SU-DHL-6 (cell line): Measurements from ENCODE around the gene RNF6.

Source experiments
- H2AFZ ChIP-seq: fragments of 200-600 bp; sonication (generic); 2 replicates; pipeline ENCODE4 v1.6.1; 2014; ENCODE audit warnings: low read depth, mild to moderate bottlenecking, moderate library complexity, mixed read lengths, antibody characterized with exemption, low read length; ENCODE audit not compliant: severe bottlenecking
- H3F3A ChIP-seq: fragments of 200-600 bp; shearing (Covaris generic); 2 replicates; pipeline ENCODE4 v1.6.0; 2016; ENCODE audit warnings: antibody characterized with exemption, mild to moderate bottlenecking; ENCODE audit not compliant: insufficient read depth
- H3K27ac ChIP-seq: fragments of 200-600 bp; sonication (generic); 2 replicates; pipeline ENCODE4 v1.5.1; 2016; ENCODE audit warnings: low read depth, mild to moderate bottlenecking, low read length, moderate library complexity, mixed read lengths
- H3K27me3 ChIP-seq: fragments of 200-600 bp; sonication (generic), shearing (Covaris generic); 2 replicates; pipeline ENCODE4 v1.6.0; 2014; ENCODE audit warnings: mild to moderate bottlenecking, low read length
- H3K36me3 ChIP-seq: fragments of 200-600 bp; sonication (generic); 2 replicates; pipeline ENCODE4 v1.6.1; 2014; ENCODE audit warnings: mild to moderate bottlenecking, low read length, mixed read lengths
- H3K4me2 ChIP-seq: fragments of 300-600, 200-600 bp; shearing (Covaris generic), sonication (generic); 2 replicates; pipeline ENCODE4 v1.6.0; 2014; ENCODE audit warnings: low read length, low read depth, mild to moderate bottlenecking; ENCODE audit not compliant: poor library complexity, severe bottlenecking
- H3K4me3 ChIP-seq: fragments of 200-600 bp; sonication (generic); 2 replicates; pipeline ENCODE4 v1.5.1; 2014; ENCODE audit warnings: antibody characterized with exemption, low read length, mild to moderate bottlenecking, mixed read lengths; ENCODE audit not compliant: insufficient read depth, poor library complexity, severe bottlenecking
- H3K79me2 ChIP-seq: fragments of 200-600 bp; sonication (generic); 2 replicates; pipeline ENCODE4 v1.6.1; 2014; ENCODE audit warnings: mild to moderate bottlenecking, low read length, moderate library complexity; ENCODE audit not compliant: insufficient read depth
- H3K9ac ChIP-seq: fragments of 200-600 bp; sonication (generic); 2 replicates; pipeline ENCODE4 v1.7.0; 2014; ENCODE audit warnings: mild to moderate bottlenecking, low read length
- H3K9me2 ChIP-seq: fragments of 200-600 bp; sonication (generic); replicated peaks from 2 replicates; pipeline ENCODE4 v1.6.1; 2014; ENCODE audit warnings: low read length; ENCODE audit not compliant: insufficient read depth
- H3K9me3 ChIP-seq: fragments of 200-600 bp; sonication (generic); 2 replicates; pipeline ENCODE4 v1.6.1; 2014; ENCODE audit warnings: low read length, mixed read lengths; ENCODE audit not compliant: insufficient read depth
- H4K20me1 ChIP-seq: fragments of 200-600 bp; sonication (generic); 2 replicates; pipeline ENCODE4 v1.6.1; 2014; ENCODE audit warnings: low read depth, mild to moderate bottlenecking, antibody characterized with exemption, low read length, moderate library complexity, mixed read lengths
- CTCF ChIP-seq: fragments of 200-600 bp; sonication (generic); IDR thresholded peaks from one replicate; pipeline ENCODE4 v1.5.1; 2017; ENCODE audit warnings: antibody characterized with exemption, mild to moderate bottlenecking, low read length, moderate library complexity; ENCODE audit not compliant: insufficient read depth, poor library complexity, severe bottlenecking
- EZH2phosphoT487 ChIP-seq: fragments of 200-600 bp; sonication (generic), shearing (Covaris generic); conservative IDR thresholded peaks from 2 replicates; pipeline ENCODE4 v1.6.1; 2018; ENCODE audit warnings: mild to moderate bottlenecking, antibody characterized with exemption, low read length, moderate library complexity, mixed read lengths

RNF6 gene

GRCh38 chr13:26227166-26227971, 5.3 kb upstream of the RNF6 start:
- Histone ChIP-seq H3K9ac (no peak overlapping the region), H3K4me3 (no peak overlapping the region), H3K79me2 (no peaks in the 10 kb centered on the region), H4K20me1 (no peaks in the 10 kb centered on the region), H3K27me3 (no peaks in the 10 kb centered on the region), H3K4me2 (no peak overlapping the region), H3K9me2 (no peaks in the 10 kb centered on the region), H3F3A (no peaks in the 10 kb centered on the region), H3K36me3 (no peaks in the 10 kb centered on the region), H2AFZ (no peak overlapping the region), H3K9me3 (no peaks in the 10 kb centered on the region), H3K27ac (no peak overlapping the region)
- TF ChIP-seq CTCF (no peak), EZH2phosphoT487 (no peak)

- H3K4me2 ChIP-seq: no peak overlapping the region
- H3K9me3 ChIP-seq: no peaks in the 10 kb centered on the region
- H3K27ac ChIP-seq: no peak overlapping the region
- no peak overlapping the region for H3K9ac ChIP-seq
- no peaks in the 10 kb centered on the region for H3K9me2 ChIP-seq
- H3F3A ChIP-seq: no peaks in the 10 kb centered on the region
- no peaks in the 10 kb centered on the region for H3K27me3 ChIP-seq
- peaks cover 6% of the 10 kb centered on the region for H3K79me2 ChIP-seq
- no peaks in the 10 kb centered on the region for H3K36me3 ChIP-seq
- H2AFZ ChIP-seq: no peak overlapping the region
- no peaks in the 10 kb centered on the region for H4K20me1 ChIP-seq
- no peak for TF ChIP-seq EZH2phosphoT487
- no peak overlapping the region for H3K4me3 ChIP-seq
These were observed 3.9 kb upstream of the RNF6 start for GRCh38 chr13:26225896-26226617.

GRCh38 chr13:26222520-26223046, 469 bp upstream of the RNF6 start:
- H3K36me3 ChIP-seq: peaks cover 21% of the 10 kb centered on the region
- H3K9me3 ChIP-seq: no peaks in the 10 kb centered on the region

GRCh38 chr13:26221399-26221720, 754 bp downstream of the RNF6 start:
- H3K9ac ChIP-seq: peak overlapping the region; percentile 96
- no peaks in the 10 kb centered on the region for H3K27me3 ChIP-seq
- no peaks in the 10 kb centered on the region for H3F3A ChIP-seq
- peaks cover 32% of the 10 kb centered on the region for H3K36me3 ChIP-seq
- peak overlapping the region; percentile 85 for H2AFZ ChIP-seq
- peak overlapping the region; percentile 85 for H3K27ac ChIP-seq
- no peaks in the 10 kb centered on the region for H4K20me1 ChIP-seq
- peak overlapping the region; percentile 89 for H3K4me2 ChIP-seq
- TF ChIP-seq EZH2phosphoT487 (no peak), CTCF (no peak)
- peak overlapping the region; percentile 96 for H3K4me3 ChIP-seq
- no peaks in the 10 kb centered on the region for H3K9me3 ChIP-seq
- no peaks in the 10 kb centered on the region for H3K9me2 ChIP-seq
- H3K79me2 ChIP-seq: peaks cover 25% of the 10 kb centered on the region

More at GRCh38 chr13:26222520-26223046, 469 bp upstream of the RNF6 start:
- Histone ChIP-seq H3K9ac (peak overlapping the region; percentile 96), H3K27ac (peak overlapping the region; percentile 85), H3K79me2 (peaks cover 25% of the 10 kb centered on the region), H2AFZ (peak overlapping the region; percentile 85), H3K4me2 (peak overlapping the region; percentile 89), H3K4me3 (peak overlapping the region; percentile 96), H3F3A (no peaks in the 10 kb centered on the region), H3K27me3 (no peaks in the 10 kb centered on the region), H3K9me2 (no peaks in the 10 kb centered on the region), H4K20me1 (no peaks in the 10 kb centered on the region)
- no peak for TF ChIP-seq EZH2phosphoT487
